GM12875 (cell line): ENCODE measurements around the gene COX4I2.
"Not testable (repeated sequence)": the region's sequence is repeated elsewhere in the genome, so short reads cannot be mapped to it uniquely, and the experiment has no call there.

ENCODE experiments used
- H3K4me3 ChIP-seq: one replicate; pipeline ENCODE4 v1.5.1; 2011; ENCODE audit warnings: low read depth, low read length, control low read depth
- TF ChIP-seq, protein P1 (sequence below): IDR thresholded peaks from 2 replicates; pipeline ENCODE4 v1.5.1; 2011; ENCODE audit warnings: low read depth, mild to moderate bottlenecking, control low read depth, inconsistent platforms, low read length, moderate library complexity, borderline replicate concordance; ENCODE audit not compliant: insufficient read depth

COX4I2 gene

DNA sequence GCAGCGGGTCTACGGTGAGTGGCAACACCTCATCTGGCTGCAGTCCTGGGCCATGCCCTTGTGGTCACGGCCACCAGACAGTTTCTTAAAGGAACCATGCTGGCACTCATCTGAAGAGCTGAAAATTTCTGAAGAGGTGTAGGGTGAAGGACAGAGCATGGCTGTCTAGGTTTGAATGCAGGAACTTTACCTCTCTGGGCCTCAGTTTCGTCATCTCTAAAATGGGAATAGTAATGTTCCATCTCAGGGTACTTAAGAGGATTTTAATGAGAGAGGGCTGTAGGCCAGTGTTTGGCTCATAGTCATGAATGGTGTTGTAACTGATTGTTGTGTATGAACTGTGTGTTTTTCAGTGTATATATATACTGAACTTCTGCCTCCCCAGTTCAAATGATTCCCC lies 5.8 kb downstream of the COX4I2 start:
- TF ChIP-seq, protein P1, sequence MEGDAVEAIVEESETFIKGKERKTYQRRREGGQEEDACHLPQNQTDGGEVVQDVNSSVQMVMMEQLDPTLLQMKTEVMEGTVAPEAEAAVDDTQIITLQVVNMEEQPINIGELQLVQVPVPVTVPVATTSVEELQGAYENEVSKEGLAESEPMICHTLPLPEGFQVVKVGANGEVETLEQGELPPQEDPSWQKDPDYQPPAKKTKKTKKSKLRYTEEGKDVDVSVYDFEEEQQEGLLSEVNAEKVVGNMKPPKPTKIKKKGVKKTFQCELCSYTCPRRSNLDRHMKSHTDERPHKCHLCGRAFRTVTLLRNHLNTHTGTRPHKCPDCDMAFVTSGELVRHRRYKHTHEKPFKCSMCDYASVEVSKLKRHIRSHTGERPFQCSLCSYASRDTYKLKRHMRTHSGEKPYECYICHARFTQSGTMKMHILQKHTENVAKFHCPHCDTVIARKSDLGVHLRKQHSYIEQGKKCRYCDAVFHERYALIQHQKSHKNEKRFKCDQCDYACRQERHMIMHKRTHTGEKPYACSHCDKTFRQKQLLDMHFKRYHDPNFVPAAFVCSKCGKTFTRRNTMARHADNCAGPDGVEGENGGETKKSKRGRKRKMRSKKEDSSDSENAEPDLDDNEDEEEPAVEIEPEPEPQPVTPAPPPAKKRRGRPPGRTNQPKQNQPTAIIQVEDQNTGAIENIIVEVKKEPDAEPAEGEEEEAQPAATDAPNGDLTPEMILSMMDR: no peak
- H3K4me3 ChIP-seq: no peak overlapping the region

DNA sequence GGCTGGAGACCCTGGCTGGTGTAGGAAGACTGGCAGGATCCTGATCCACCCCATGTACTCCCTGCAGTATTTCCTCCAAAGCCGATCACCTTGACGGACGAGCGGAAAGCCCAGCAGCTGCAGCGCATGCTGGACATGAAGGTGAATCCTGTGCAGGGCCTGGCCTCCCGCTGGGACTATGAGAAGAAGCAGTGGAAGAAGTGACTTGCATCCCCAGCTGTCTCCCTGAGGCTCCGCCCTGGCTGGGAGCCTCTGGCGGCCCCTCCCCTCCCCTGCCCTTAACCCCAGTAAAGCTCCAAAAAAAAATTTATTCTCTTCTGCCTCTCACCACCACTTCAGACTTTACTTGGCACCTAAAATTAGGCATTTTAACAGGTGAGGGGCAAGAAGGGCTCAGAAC lies 7.0 kb downstream of the COX4I2 start:
- TF ChIP-seq, protein P1: no peak

DNA sequence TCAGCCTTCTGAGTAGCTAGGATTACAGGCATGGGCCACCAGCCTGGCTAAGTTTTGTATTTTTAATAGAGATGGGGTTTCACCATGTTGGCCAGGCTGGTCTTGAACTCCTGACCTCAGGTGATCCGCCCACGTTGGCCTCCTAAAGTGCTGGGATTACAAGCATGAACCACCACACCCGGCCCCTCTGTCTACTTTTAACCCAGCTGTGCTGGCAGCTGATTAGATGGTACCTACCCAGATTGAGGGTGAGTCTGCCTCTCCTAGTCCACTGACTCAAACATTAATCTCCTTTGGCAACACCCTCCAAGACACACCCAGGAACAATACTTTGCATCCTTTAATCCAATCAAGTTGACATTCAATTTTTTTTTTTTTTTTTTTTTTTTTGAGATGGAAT lies 10.4 kb downstream of the COX4I2 start:
- not testable (repeated sequence) for H3K4me3 ChIP-seq

More for the DNA sequence above, 7.0 kb downstream of the COX4I2 start:
- no peak overlapping the region for H3K4me3 ChIP-seq

DNA sequence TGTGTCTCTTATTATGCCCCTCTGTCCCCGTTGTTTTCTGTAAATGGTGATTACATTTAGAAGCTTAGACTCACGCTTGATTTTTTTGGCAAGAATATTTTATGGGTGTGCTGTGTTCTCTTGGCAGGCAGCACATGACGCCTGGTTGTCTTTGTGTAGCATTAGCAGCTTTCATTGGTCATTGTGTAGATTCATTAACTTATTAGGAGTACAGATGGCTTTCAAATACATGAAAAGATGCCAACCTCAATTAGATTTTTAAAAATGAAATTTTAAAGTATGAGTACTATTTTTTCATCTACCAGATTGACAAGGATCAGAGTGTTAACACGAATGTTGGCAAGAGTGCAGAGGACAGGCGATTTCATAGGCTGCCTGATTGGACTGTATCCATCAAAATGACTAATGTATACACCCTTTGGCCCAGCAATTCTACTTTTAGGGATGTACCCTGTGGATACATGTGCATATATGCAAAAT lies 15.2 kb downstream of the COX4I2 start:
- TF ChIP-seq, protein P1: no peak
- no peak overlapping the region for H3K4me3 ChIP-seq

DNA sequence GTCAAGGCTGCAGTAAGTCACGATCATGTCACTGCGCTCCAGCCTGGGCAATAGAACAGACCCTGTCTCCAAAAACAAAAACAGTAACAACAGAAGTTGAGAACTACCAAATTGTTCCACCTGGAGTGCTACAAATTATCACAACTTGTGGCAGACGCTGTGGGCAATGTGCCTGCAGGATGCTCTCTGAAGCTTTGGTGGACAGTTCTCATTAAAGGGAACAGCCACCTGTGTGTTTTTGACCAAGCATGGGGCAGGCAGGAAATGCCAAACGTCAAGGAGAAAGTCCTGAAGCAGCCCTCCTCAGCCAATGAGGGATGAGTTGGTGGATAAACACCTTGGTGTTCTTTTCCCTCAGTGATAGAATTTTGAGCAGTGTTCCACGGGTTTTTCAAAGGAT lies 15.8 kb downstream of the COX4I2 start:
- H3K4me3 ChIP-seq: no peak overlapping the region
- TF ChIP-seq, protein P1: no peak

DNA sequence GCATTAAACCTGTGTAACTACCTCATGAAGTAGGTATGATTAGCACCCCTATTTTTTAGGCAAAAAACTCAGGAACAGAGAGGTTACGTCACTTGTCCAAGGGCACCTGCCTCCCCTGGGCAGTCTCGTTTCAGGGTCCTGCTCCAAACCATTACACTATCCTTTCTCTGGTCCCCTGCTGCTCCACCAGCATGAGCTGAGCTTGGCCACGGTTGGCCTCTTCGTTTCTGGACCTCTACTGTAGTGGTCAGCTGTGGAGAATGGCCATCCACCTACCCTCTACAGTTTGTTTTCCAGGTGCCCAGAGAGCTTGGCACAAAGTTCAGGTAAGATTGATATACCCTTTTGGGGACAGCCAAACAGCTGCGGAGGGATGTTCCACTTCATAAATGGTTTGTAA lies 16.8 kb downstream of the COX4I2 start:
- H3K4me3 ChIP-seq: no peak overlapping the region
- TF ChIP-seq, protein P1: no peak

DNA sequence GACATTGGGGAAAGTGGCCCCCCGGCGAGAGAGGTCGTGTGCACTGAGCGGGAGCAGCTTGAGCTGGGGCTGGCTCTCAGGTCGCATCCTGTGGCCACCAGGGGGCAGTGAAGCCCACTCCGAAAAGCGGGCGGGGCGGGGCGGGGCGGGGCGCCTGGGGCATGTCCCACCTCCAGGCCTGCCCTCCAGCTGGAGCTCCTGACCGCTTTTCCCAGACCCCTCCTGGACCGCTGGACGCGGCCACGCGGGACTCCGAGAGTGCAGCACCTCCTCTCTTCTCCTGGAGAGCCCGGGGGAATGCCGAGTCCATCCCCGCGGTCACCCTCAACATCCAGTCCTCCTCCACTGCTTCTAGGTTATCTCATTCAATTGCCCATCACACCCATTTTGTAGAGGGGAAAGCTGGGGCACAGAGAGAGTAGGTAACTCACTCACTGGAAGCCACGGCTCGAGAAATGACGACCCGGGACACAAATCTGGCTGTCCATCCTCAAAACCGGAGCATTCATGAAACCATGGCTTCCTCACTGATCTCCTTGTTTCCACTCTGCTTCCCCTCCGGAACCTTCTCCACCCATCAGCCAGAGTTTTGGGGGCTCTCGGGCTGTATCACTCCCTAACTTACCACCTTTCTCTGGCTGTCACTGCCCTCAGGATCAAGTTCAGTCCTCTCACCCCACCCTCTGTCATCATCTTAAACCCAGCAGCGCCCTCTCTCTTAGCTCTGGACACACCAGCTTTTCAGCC lies 24.1 kb downstream of the COX4I2 start:
- peak overlapping the region; percentile 12 for H3K4me3 ChIP-seq
- TF ChIP-seq, protein P1: peak; percentile 72
